ENCODE results near the gene PDE6D. TPM values are rescaled to one million over a fixed set of nuclear protein-coding genes. Genes with fewer than 3 reads are reported as not detected.
"Not testable (repeated sequence)": the region's sequence is repeated elsewhere in the genome, so short reads cannot be mapped to it uniquely, and the experiment has no call there.

The PDE6D gene
- total RNA-seq, 1 donor from 2014 or later, result 34.8 TPM

DNA sequence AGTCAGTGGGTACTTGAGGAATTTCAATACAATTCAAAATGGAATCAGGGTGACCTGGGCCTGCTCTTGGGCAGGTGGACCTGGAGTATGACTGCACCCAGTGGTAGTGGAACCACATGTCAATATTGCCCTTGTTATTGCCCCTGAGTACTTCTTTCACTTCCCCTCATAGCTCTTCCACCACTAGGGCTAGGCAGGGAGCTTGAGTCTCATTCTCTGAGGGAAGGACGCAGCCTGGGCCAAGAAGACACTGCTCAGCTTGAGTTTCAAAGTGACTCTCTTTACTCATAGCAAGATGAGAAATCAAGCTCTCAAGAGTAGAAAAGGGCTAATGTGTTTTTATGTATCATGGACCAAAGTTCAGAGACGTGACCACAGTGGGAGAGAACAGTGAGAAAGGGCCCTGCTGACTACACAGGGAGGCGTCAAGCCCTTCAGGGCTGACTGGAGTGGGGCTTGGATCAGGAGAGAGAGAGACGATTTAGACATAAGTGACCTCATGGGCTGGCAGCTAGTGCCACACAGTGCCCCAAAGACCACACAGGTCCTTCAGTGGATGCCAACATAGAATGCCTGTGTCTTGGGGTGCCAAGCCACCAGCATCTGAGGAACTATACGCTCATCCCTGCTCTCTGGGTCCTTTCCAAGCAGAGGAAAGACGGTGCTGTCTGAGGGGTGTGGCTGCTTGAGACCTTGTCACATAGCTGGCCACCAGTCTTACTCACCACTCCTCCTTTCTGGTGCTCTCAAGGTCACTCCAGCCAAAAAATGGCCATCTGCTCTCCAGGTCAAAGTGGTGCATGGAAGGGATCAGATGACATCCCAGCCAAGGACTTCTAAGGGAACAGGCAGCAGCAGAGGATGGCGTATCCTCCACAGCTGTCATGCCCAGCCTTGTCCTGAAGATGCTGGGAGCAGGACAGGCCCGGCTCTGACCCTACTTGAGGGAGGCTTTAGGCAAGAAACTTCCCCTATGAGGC lies 59.8 kb downstream of the PDE6D start:
- intact Hi-C loops (cut with micrococcal nuclease), result no loop called here

DNA sequence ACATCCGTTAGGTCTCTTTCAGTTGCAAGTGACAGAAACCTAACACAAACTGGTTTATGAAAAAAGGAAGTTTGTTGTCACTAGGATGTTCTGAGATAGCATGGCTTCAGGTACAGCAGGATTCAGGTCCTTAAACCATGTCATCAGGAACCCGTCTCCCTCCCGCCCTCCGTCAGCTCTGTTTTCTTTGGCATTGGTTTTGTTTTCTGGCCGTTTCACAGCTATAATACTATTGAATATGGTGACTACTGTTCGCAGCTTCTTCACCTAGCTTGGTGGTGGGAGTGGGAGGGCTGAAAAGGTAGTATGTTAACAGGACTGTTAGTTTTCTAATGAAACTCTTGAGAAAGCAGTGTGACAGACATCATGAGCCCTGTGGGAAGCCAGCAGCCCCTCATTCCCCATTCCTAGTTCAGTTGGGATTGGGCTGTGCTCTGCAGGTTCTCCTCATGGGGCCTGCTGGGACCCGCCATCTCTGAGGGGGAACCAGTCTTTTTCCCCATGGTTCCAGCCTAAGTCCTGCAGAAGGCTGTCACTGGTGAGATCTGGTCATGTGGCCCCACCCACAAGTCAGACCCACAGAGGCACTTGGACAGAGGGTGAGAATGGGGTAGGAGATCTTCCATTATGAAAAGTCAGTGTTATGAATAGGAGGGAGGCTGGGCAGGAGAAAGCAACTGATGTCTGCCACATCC lies 60.6 kb downstream of the PDE6D start:
- intact Hi-C loops (cut with micrococcal nuclease), result no loop called here

DNA sequence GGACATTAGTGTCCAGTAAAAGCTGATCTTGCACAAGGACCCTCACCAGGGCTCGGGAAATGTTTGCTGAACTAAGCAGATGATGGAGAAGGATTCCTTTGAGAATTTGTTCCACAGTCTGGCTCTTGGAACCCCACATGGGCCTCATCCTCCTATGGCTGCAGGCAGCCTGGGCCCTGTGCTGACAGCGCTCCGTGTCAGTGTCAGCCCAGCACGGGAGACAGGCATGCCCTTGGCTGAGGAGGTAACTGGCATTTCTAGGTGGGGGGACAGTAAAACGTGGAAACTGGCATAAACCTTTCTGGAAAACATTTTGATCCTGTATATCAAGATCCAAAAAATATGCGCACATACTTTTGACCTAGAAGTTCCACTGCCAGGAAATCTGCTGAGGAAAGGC lies 62.3 kb downstream of the PDE6D start:
- intact Hi-C loops (cut with micrococcal nuclease), result no loop called here

DNA sequence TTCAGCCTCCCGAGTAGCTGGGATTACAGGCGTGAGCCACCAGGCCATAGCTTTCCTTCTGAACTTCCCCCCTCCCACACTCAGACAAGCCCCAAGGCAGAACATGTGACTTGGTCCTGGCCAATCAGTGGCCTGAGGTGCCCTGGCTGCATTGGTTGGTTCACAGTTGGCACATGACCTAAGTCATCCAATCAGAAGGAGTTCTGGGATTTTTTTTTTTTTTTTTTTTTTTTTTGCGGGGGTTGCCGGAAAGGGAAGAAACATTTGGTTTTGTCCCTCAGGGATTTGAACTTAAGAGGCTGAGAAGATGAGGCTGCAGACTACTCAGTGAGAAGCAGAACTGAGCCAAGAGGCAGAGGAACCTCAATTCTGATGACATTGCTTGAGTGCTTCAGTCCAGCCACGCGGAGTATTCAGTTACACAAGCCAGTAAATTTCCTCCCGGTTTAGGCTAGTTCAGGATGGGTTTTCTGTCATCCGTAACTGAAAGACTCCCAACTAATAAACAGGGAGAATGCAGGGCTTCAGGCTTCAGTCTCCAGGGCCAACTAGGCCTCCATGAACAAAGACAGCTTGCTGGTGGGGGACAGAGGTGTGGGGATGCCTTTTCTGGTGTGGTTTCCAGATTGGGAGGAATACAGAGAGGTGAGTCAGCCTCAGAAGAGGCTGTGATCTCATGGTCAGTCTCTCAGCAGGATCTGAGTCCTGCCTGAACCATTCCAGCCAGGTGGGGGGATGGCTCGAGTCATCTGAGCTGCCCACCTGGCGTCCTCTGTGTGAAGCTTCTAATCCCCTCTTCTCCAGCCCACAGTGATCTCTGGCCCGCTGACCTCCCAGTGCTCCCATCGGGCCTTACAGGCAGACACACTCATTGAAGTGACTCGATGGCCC lies 63.6 kb downstream of the PDE6D start:
- intact Hi-C loops (cut with micrococcal nuclease), result no loop called here

DNA sequence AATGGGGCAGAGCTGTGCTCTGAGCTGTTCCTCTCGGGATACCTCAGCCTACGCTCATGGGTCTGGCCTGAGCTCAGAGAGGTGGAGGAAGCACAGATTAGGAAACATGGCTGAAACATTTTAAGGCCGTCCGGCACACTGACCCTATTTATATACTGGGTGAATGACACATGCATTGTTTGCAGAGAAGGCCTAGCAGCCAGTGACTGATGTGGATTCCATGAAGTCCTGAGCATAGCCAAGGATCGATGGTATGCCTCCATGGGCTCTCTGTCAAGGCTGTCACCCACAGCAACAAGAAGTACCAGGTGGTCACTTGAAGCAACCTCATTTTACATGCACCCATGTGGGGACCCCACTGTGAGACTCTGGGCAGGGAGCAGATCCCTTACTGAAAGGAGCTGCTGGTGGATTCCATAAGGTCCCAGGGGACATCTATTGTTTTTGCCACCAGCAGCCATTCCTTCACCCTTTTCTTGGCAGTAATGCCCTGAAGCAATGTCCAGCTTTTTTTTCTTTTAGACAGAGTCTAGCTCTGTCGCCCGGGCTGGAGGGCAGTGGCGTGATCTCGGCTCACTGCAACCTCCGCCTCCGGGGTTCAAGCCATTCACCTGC lies 64.3 kb downstream of the PDE6D start:
- intact Hi-C loops (cut with micrococcal nuclease), result no loop called here

DNA sequence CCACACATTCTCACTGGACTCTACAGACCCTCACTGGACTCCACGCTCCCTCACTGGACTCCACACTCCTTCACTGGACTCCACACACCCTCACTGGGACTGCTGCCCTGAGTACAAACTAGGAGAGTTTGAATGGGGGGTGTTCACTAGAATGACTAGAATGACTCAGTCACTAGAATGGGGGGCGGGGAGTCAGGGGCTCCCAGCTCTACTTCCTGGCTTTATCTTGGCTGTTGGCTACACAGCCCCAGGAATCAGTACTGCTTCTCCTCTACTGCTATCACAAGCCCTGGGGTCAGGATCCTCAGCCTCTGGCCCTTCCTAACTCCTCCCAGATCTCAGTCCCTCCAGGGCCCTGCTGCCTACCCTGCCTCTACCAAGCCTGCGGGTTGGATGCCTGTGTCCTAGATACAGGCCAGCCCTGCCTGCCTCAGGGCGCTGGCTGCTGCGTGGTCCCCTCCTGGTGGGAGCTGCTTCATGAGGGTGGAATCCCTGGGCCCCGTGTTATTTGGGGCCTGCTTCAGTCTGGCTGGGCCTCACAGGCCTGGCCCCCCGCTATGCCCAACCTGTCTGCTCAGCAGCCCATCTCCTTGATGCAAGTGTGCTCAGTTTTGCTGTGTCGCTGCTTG lies 65.0 kb downstream of the PDE6D start:
- intact Hi-C loops (cut with micrococcal nuclease), result loop anchor here (1.0 to 2.0 kb wide), 3 partner anchors 39 to 104 kb away; no protein-coding TSS in a partner anchor

DNA sequence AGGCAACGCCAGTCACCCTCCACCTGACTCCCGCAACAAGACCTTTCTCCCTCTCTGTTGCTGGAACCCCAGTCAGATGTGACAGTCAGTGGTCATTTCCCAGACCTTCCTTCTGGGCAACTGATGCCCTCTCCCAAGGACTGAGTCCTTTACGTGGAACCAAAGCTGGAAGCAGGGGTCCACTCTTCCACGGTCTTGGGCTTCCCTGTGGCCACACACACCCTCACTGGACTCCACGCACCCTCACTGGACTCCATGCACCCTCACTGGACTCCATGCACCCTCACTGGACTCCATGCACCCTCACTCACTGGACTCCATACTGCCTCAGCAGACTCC lies 65.6 kb downstream of the PDE6D start:
- intact Hi-C loops (cut with micrococcal nuclease), result loop anchor here (1.0 to 2.0 kb wide), 3 partner anchors 38 to 103 kb away; no protein-coding TSS in a partner anchor

DNA sequence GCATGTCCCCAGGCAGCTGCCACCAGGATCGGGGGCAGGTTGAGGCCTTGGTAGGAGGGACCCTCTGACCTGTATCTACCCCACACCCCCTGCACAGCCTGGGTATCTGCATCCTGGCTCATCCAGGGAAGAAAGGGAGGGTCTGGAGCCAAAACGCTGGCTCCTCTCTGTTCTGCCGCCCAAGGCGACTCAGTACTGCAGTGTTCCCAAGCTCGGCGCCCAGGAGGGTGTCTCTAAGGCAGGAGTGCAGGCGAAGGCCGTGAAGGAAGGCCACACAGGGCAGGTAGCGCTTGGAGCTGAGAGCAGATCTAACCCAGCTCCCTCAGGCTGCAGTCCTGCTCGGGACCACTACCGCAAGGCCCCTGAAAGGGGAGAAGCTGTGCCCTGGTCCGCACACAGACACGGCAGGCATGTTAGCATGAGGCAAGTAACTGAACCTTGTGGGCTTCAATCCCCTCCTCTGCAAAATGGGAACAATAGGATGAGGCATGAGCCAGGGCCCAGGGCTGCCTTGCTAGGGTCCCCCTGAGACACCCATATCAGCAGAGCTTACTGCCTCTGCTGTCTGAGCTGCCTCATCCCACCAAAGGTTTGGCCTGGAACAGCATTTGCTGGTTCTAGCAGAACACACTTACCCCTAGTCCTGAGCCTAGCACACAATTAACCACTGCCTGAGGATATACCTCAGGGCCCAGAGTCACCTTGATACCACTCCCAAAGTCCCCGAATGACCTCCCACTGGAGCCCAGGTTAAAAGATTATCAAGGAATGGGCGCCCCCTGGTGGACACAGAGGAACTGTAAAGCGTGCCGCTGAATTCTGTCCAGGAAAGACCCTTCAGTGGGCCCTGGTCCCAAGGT lies 66.2 kb downstream of the PDE6D start:
- intact Hi-C loops (cut with micrococcal nuclease), result loop anchor here (1.0 to 2.0 kb wide), 3 partner anchors 38 to 103 kb away; no protein-coding TSS in a partner anchor

DNA sequence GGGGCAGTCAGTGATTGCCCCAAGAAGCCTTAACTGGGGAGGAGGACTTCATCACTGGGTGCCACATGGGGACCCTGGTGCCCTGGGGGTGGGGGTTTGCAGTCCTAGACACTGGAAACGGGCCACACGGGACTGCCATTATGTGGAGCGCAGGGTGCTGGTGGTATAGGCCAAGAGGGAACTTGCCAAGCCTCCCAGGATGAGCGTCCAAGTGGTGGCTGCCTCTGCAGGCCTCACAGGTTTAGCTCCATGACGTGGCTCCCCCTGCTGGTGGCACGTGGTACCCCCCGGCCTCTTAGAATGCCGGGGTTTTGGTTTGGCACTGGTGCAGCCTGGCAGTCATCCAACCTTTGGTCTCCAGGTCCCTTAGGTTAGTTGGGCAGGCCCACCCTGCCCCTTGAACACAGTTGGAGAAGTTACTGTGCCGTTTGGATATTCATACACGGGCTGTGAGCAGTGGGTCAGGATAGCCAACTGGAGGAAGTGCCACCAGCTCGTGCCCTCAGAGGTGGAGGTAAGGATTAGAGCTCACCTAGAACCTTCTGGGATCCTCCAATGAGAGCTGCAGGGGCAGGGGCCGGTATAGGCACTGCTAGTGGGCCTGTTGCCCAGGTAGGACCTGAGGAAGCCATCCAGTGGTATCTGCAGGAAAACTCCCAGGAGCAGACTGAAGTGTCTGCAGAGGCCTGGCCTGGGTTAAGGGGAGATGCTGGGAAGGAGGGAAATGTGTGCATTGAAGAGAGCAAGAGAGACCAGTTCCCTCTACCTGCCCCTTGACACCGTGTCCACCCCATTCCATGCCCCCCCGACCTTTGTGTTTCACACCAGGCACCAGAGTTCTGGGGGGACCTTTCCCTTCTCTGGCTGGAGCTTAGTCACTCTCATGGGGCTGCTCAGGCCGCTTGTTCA lies 67.1 kb downstream of the PDE6D start:
- intact Hi-C loops (cut with micrococcal nuclease), result loop anchor here (2.0 kb wide), 1 partner anchor 65 kb away; no protein-coding TSS in a partner anchor

DNA sequence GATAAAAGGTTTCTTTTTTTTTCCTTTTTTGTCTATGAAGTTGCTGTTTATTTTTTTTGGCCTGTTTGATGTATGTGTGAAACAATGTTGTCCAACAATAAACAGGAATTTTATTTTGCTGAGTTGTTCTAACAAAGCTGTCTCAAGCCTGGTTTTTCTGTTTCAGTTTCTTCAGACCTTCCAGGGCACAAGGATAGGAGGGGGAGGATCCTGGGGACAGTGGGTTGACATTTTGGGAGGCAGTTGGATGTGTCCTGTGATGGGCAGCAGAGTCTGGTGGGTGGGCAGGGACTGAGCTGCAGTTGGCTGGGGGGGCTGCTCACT lies 67.7 kb downstream of the PDE6D start:
- intact Hi-C loops (cut with micrococcal nuclease), result not testable (repeated sequence)

DNA sequence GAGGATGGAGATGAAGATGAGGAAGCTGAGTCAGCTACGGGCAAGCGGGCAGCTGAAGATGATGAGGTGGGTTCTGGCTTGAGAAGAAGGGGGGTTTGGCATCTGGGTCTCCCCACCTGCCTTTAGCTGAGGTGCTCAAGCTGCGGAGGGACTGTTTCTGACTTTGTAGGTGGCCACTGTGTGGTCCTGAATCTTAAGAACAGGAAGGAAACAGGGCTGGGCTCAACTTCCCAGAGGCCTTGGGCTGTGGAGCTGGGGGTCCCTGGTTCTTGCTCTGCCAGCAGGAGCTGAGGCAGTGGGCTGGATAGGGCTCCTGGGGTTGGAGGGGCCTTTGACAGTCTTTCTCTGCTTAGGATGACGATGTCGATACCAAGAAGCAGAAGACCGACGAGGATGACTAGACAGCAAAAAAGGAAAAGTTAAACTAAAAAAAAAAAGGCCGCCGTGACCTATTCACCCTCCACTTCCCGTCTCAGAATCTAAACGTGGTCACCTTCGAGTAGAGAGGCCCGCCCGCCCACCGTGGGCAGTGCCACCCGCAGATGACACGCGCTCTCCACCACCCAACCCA lies 68.5 kb downstream of the PDE6D start:
- intact Hi-C loops (cut with micrococcal nuclease), result not testable (repeated sequence)

DNA sequence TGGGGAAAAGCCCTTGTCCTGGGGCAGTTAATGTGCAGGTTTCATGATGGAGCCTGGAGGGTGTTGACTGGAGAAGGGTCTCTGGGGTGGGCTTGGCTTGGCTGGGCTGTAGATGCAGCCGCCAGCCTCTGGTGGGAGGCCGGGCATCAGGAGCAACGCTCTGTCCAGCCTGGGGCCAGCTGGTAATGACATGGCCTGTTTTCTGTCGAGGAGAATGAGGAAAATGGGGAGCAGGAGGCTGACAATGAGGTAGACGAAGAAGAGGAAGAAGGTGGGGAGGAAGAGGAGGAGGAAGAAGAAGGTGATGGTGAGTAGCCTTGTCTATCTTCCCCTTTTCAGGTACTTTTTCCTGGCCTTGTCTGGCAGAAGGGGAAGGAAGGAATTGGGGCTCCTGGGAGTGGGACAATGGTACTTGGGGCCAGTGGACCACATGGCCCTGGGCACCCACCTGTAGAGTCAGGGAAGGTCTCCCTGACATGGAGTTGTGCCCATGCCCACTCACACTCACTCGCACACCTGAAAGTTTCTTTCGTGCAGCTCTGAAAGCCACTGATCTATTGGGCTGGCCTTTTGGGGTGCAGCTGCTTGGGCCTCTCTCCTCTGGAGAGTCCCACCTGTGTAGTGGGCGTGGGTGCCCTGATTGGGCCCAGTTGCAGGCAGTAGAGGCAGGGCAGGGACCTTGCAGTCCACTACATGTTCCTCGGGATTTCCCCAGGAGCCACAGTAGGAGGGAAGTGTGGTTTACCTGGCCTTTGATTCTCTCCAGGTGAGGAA lies 69.2 kb downstream of the PDE6D start:
- intact Hi-C loops (cut with micrococcal nuclease), result no loop called here

DNA sequence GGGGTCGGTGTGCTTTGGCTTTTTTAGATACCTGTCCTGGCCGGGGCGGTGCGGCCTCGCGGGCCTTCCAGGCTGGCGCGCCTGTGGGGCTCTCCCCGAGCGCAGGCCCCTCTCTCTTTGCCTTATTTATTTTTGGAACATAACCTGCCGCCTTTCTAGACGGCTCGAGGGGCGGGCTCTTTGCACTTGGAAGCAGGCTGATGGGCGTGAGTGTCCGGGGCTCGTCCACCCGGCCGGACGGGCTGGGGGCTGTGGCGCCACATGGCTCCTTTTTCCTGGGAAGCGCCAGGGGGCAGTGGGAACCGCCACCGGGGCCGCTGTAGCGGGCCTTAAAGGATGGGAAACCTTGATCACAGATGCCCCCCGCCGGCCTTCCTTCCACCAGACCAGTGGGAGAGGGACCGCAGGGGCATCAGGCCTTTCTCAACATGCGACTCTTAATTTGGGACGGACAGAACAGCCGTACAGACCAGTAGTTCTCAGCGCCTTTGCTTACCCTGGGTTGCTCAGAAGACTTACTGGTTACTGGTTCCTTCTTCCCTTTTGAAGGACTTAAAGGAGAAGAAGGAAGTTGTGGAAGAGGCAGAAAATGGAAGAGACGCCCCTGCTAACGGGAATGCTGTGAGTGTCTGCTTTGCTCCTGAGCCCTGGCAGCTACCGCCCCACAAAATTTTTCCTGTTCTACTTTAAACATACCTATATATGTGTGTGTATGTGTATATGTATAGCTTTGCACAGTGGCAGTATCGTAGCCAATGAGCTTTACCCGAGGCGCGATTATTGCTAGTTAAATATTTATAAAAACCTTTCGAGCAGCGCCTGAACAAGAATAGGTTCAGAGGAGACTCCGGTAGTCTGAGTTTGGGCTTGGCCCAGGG lies 70.0 kb downstream of the PDE6D start:
- intact Hi-C loops (cut with micrococcal nuclease), result no loop called here

DNA sequence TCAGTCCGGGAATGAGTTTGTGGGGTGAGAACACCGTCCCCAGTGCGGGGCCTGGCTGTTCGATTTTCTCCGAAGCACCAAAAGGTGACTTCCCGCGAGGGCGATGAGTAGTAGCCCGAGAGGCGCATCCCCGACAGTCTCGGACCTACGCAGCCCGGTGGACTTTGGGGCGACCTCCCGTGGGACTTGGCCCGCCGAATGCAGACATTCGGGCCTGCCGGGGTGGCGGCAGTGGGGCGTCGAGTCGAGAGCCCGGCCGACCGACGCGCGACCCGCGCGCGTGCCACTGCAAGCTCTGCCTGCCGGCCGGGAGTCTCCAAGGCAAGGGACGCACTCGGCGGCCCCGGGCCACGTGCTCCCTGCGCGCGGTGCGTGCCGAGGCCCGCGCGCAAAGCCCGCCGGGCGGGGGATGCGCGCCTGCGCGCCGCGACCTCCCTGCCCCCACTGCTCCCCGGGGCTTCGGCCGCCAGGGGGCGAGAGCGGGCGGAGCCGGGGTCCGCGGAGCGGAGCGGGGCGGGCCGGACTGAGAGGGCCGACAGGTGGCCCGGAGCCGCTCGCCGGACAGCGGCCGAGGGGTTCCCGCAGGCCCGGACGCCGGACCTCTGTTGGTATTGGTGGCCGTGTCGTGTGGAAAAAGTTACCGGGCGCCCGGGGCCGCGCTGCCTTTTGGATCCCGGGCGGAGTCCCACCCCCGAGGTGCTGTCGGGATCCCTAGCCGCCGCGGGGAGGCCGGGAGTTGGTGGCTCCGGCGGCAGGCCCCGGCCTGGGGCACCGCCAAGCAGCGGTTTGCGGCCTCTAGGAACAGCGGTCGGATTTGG lies 70.9 kb downstream of the PDE6D start:
- intact Hi-C loops (cut with micrococcal nuclease), result no loop called here

DNA sequence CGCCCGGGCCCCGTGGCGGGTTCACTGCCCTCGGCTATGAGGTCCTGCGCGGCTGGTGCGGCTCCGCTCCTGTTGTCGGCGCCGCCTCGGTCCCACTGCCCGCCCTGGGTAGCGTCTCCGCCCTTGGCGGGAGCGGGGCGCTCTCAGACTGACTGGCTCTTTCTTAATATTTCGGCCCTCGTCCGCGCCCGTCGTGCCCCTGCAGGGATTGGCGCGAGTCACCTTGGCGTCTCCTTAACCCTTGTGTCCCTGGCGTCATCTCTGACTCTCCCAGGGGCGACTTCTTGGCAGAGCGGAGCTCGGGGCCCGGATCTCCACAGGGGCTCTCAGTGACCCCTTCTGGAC lies 71.5 kb downstream of the PDE6D start:
- intact Hi-C loops (cut with micrococcal nuclease), result no loop called here

Measured in T-helper 2 cell treated with Interferon-gamma antibody and Interleukin-4, amounts not matched to agents 100 ng/mL and 5 ng/mL, for 36 hours (primary cell).